ENCODE measurements around the gene IMPA2.

DNA sequence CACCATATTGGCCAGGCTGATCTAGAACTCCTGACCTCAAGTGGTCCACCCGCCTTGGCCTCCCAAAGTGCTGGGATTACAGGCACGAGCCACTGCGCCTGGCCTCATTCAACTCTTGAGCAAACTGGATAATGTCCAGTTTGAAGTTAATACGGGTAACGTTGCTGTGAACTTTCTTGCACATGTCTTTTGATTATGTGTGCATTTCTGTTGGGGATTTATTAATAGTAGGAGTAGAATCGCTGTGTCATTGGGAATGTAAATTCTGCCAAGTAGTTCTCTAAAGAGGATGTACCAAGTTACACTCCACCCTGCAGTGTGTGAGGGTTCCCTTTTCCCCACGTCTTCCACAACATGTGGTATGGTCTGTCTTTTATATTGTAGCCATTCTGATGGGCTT is 6.2 kb downstream of the IMPA2 start:
- TF ChIP-seq POLR2AphosphoS5 (IDR thresholded peaks at IDR 0.05) = peak; percentile 54
- TF ChIP-seq, protein P1, sequence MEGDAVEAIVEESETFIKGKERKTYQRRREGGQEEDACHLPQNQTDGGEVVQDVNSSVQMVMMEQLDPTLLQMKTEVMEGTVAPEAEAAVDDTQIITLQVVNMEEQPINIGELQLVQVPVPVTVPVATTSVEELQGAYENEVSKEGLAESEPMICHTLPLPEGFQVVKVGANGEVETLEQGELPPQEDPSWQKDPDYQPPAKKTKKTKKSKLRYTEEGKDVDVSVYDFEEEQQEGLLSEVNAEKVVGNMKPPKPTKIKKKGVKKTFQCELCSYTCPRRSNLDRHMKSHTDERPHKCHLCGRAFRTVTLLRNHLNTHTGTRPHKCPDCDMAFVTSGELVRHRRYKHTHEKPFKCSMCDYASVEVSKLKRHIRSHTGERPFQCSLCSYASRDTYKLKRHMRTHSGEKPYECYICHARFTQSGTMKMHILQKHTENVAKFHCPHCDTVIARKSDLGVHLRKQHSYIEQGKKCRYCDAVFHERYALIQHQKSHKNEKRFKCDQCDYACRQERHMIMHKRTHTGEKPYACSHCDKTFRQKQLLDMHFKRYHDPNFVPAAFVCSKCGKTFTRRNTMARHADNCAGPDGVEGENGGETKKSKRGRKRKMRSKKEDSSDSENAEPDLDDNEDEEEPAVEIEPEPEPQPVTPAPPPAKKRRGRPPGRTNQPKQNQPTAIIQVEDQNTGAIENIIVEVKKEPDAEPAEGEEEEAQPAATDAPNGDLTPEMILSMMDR (IDR thresholded peaks at IDR 0.05) = no peak

Data from gastroesophageal sphincter (tissue), 3 donors.